GOT3 (cell line): ENCODE data around the gene TCF3.
"Not testable (repeated sequence)": the region's sequence is repeated elsewhere in the genome, so short reads cannot be mapped to it uniquely, and the experiment has no call there.

Experiments
- DNase-seq: peaks from one replicate; lab custom pipeline; 2025; ENCODE audit warnings: mixed read lengths; lab: John Stamatoyannopoulos, UW

The TCF3 gene

DNA sequence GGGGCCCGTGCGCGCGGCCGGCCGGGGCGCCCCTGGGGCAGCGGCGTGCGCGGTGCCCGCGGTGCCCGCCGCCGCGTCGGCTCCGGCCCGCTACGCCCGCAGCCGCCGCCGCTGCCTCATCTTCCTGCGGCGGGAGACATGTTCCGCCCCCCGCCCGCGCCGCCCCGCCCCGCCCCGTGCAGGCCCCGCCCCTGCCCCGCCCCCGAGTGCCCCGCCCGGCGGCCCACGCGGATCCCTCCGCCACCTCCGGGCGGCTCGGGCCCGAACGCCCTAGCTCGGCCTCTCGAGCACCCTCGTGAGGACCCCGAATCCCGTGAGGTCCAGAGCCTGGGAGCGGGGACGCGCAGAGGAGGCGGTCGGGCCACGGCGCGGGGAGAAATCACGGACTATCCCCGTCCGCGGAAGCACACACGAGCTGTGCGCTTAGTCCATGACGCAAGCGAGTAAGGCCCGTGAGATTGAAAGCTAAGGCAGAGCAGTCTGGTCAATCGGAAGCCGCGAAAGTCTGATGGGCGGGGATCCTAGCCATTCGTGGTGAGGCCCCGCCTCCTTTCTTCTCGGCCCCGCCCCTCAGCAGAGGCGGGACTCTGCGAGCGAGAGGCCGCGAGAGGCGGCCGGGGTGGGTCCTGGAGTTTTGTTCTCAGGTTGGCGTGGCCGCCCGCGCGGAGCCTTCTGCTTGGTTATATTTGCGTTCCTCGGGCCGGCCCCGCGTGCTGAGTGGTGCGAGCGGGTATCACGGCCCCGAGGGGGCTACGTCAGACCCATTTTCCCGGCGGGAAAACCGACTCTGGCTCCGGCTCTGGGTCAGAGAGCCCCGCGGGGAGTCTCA lies at the start of gene TCF3:
Gene TCF3 (minus strand): TSS at position 145 of the 829 bp plus-strand sequence. CDS start 2,367 bp downstream, outside the sequence.
- peak; percentile 96 for DNase-seq

DNA sequence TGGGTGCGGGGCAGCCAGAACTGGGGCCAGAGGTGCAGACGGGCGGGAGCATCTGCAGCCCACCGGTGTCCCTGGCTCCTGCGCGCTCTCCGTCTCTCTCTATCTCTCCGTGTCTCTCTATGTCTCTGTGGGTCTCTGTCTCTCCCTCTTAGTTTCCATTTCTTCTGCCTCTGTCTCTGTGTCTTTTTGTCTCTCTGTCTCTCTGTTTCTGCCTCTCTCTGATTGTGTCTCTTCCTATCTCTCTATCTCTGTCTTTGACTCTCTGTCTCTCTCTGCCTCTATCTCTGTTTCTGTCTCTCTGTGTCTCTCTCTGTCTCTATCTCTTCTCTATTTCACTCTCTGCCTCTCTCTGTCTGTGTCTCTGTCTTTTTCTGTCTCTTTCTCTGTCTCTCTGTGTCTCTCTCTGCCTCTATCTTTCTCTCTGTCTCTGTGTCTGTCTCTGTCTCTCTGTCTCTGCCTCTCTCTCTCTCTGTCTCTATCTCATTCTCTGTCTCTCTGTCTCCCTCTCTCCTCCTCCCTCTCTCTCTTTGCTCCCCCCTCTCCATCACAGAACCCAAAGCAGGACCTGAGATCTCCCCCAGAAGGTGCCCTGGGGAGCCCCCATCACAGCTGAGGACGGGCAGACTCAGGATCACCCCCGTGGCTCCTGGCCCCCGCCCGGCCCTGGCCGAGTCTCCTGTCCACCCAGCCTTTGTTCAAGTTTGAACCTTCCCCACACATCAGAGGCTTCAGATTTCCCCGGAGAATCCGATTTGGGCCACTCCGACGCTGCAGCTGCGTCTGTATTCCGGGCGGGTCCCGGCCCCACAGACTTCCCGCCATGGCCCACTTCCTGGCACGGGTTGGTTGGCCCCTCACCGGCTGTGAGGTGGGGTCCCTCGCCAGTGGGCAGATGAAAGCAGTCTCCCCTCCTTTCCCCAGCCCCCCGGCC lies 48.6 kb upstream of the TCF3 start:
- DNase-seq = no peak

GRCh38 chr19:1699998-1700732 lies 47.8 kb upstream of the TCF3 start:
- no peak for DNase-seq

DNA sequence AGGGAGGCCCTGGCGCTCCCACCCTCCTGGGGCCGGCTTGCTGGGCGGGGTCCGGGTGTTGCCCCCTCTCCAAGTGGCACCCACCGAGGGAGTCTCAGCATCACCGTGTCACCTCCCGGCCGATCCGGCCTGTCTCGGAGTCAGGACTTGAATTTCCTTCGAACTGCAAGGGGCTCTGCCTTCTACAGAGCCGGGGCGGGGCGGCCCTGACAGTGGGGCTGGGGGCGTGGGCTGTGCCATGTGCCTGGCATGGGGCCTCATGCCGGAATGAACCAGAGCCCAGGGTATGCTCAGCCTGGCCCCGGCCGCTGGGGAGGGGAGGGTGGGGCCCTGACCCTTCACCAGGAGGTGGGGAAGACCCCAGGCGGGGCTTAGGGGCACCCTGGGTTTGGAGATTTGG lies 47.0 kb upstream of the TCF3 start:
- no peak for DNase-seq

DNA sequence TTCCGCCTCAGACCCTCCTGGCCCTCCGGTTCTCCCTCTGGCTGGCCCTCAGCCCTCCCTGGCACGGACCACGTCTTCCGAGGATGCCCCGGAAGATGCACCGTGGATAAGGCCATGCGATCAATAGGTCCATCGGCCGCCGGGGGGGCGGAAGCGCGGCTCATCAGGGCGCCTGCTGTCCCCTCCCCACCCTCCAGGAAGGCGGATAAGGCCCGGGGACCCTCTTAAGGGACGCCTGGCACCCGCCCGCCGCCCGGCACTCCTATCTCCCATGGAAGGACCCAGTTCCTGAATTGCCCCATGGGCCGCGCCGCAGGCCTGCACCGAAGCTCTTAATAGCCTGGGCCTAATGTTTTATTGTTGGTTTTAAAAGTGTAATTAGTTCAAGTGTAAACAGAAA lies 46.2 kb upstream of the TCF3 start:
- no peak for DNase-seq

- not testable (repeated sequence) for DNase-seq
Measured at GRCh38 chr19:1695481-1695880, 43.1 kb upstream of the TCF3 start.

DNA sequence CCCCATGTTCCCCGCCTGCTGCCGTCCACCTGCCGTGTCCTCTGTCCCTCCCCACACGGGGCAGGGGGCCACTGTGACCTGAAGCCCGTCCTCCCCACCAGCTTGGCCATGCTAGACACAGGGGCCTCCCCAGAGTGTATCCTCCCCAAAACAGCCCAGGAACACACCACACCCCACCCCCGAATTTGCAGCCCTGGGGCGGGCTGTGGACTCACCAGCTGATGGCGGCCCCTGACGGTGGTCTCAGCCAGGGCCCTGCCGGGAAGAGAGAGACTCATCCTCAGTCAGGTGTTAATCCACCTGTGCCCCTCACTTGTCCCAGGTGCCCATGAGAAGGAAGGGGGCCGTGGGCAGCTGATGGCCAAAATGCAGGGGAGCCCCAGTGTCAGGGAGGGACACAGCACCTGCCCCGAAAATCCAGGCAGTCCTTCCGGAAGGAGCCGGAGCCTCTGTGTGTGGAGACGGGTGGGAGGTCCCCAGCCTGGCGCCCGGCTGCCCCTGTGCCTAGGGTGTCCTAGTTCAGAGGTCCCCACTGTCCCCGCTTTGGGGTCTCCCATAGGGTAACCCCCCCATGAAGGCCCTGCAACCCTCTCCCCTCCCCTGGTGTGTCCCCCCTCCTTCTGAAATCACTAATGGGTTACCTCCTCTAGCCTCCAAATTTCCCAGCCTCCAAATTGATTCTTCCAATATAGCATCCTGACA lies 39.3 kb upstream of the TCF3 start:
- no peak for DNase-seq

GRCh38 chr19:1690699-1691307 lies 38.4 kb upstream of the TCF3 start:
- no peak for DNase-seq

- DNase-seq = not testable (repeated sequence)
Measured at GRCh38 chr19:1685785-1686184, 33.4 kb upstream of the TCF3 start.

- DNase-seq = no peak
Measured at GRCh38 chr19:1685046-1685445, 32.6 kb upstream of the TCF3 start.

- DNase-seq = no peak
Measured at GRCh38 chr19:1684573-1684912, 32.1 kb upstream of the TCF3 start.

DNA sequence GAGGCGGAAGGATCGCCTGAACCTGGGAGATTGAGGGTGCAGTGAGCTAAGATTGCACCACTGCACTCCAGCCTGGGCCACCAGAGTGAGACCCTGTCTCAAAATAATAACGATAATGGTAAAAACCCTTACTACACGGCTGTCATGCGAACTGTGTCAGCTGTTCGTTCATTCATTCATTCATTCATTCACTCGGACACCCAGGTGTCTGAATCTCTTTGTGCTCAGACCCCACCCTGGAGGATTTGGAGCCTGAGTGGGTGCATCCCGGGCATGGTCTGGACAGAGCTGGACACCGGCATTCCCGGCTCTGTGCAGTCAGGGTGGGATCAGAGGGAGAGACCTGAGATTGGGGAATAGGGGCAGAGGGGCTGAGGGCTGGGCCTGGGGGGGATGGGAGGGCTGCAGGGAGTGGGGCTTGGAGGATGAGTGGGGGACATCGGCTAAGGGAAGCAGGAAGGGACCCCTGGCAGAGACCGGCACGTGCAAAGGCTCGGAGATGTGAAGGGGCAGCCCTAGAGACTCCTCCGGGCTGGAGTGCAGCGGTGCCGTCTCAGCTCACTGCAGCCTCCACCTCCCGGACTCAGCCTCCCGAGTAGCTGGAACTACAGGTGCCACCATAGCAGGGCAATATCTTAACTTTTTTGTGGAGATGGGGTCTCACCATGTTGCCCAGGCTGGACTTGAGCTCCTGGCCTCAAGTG lies 31.6 kb upstream of the TCF3 start:
- no peak for DNase-seq

GRCh38 chr19:1680976-1681375 lies 28.6 kb upstream of the TCF3 start:
- DNase-seq = no peak

GRCh38 chr19:1678073-1678472 lies 25.7 kb upstream of the TCF3 start:
- DNase-seq = no peak

DNA sequence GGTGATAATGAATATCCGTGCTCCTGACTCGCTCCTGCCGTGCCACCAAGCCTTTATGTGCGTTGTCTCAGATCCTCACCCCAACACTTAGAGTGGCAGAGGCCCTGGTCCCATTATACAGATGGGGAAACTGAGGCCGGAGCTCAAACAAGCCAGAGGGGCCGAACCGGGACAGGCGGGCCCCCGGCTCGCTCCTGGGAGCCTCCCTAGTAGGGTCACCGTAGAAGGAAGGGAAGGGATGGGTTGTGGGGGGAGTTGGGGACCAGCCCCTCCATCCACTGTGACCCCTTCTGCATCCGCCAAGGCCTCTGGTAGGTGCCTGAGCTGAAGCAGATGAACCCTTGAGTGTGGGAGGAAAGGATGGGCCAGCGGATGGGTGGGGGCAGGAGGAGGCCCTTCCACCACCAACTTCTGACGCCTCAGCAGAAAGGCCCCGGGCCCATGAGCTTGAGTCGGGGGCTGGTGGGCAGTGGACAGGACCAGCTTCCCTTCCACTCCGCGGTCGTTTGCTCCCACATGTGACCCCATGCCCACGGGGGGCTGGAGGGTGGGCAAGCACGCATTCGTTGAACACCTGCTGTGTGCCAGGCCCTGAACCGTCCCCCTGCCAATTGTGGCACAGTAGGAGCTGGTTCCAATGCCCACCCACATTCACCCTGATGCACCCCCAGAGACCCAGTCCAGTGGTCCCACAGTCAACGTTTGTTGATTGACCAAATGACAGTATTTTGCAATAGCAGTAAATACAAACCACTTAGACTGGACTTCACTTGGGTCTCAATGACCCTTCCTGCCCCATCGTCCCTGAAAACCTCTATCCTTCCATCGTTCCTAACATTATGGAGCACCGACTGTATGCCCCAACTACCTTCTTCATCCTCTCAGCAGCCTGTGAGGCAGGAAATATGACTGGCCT lies 24.2 kb upstream of the TCF3 start:
- no peak for DNase-seq

- no peak for DNase-seq
Measured at GRCh38 chr19:1675633-1676350, 23.4 kb upstream of the TCF3 start.

DNA sequence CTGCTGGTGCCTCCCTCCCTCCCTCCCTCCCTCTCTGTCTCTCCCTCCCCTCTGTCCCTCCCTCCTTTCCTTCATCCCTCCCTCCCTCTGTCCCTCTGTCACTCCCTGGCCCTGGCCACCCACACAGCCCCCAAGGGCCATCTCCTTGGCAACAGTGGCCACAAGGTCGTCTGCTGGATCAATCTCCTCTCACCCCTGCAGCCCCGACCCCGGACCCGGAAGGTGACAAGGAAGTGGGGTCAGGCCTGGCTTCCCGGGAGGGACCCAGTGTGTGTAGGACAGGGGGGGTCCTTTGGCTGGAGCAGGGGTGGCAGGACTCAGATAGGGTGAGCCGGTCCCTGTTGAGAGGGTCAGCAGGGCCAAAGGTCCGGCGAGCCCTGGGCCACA lies 21.9 kb upstream of the TCF3 start:
- DNase-seq = no peak

GRCh38 chr19:1673645-1674292 lies 21.4 kb upstream of the TCF3 start:
- no peak for DNase-seq
